Measurements from ENCODE around the gene NT5C.
"Not testable (repeated sequence)": the region's sequence is repeated elsewhere in the genome, so short reads cannot be mapped to it uniquely, and the experiment has no call there.

Gene NT5C

GRCh38 chr17:75142236-75142971, 10.9 kb upstream of the NT5C start:
- FAIRE-seq: no peak

- FAIRE-seq: no peak
Measured at GRCh38 chr17:75138519-75138918, 7.0 kb upstream of the NT5C start.

DNA sequence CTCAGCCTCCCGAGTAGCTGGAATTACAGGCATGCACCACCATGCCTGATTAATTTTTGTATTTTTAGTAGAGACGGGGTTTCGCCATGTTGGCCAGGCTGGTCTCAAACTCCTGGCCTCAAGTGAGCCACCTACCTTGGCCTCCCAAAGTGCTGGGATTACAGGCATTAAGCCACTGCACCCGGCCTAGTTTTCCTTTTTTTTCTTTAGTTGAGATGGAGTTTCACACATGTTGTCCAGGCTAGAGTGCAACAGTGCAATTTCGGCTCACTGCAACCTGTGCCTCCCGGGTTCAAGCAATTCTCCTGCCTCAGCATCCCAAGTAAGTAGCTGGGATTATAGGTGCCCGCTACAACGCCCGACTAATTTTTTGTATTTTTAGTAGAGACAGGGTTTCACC, 6.2 kb upstream of the NT5C start:
- not testable (repeated sequence) for FAIRE-seq

DNA sequence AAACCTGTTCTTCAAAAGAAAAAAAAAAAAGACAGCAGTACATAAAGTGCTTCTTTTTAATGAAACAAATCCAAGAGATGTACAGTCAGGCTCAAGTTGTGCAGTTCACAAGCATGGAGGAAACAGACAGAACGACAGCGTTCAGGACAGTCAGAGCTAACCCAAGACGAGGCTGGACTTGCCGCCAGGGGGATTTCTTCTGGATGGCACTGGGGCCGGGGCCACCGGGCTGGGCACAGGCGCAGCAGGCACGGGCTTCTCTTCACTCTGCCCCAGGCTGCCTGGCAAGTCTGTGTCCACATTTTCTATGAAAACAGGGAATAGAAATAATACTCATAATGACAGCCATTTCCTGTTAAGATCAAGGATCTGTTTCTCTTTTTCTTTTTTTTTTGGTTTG, 4.4 kb upstream of the NT5C start:
- no peak for FAIRE-seq

GRCh38 chr17:75135452-75135851, 3.9 kb upstream of the NT5C start:
- FAIRE-seq: no peak

DNA sequence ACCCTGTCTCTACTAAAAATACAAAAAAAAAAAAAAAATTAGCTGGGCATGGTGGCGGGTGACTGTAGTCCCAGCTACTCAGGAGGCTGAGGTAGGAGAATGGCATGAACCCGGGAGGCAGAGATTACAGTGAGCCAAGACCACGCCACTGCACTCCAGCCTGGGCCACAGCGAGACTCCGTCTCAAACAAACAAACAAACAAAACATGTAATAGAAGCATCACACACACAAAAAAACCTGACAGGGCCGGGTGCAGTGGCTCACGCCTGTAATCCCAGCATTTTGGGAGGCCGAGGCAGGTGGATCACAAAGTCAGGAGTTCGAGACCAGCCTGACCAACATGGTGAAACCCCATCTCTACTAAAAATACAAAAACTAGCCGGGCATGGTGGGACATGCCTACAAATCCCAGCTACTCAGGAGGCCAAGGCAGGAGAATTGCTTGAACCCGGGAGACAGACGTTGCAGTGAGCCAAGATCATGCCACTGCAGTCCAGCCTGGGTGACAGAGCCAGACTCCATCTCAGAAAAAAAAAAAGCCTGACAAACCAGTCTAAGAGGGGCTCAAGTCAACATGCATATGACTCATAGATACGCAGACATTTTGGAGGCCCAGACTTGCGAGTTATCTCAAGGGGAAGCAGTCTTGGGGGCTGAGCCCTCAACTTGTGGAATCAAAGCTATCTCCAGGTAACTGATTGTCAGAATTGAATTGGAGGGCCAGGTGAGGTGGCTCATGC, 2.2 kb upstream of the NT5C start:
- not testable (repeated sequence) for FAIRE-seq

GRCh38 chr17:75133001-75133400, 1.5 kb upstream of the NT5C start:
- no peak for FAIRE-seq

DNA sequence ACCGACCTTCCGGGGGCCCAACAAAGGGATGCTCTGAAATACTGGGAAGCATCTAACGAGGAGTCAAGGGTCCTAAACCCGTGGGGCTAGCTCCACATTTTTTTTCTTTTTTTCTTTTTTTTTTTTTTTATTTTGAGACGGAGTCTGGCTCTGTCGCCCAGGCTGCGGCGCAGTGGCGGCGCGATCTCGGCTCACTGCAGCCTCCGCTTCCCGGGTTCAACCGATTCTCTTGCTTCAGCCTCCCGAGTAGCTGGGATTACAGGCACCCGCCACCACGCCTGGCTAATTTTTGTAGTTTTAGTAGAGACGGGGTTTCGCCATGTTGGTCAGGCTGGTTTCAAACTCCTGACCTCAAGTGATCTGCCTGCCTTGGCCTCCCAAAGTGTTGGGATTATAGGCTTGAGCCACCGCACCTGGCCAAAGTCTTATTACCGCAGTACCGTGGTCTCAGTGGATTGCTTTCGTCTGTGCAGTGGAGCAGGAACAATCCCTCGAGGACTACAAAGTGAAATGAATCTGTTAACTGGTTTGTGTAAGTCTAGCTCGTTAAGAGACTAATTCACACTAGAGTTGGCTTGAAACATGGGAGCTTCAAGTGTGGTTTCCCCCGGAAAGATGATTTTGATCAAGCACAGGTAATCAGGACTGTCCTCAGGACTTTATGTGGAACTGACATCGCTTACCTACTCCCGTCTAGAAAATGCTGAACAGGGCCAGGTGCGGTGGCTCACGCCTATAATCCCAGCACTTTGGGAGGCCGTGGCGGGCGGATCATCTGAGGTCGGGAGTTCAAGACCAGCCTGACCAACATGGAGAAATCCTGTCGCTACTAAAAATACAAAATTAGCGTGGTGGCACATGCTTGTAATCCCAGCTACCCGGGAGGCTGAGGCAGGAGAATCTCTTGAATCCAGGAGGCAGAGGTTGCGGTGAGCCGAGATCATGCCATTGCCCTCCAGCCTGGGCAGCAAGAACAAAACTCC, 767 bp upstream of the NT5C start:
- FAIRE-seq: not testable (repeated sequence)

- FAIRE-seq: no peak
Measured at GRCh38 chr17:75130632-75131277, 787 bp downstream of the NT5C start.

DNA sequence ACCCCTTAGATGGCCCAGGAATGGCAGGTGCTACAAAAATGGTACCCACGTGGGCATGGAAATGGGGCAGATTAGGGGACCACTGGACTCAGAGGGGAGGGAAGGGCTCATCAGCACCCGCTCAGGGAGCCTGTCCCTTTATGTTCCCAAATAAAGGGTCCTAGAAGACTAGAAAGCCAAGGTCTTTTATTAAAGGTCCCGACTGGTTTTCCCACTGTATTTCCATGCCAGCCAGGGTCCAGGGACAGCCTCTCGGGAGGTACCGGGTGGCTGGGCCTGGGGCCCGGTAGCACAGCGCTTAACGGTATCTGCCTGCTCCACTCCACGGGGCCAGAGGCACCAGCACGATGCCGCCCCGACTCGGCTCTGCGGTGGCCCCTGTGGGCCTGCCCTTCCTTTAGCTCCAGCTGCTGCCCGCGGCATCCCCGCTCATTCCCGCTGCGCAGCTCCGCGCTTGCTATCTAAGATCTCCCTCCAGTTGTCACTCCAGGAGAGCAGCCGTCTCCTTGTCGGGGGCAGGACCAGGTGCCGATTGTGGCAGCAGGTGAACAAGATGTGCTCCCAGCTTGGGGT, 1.4 kb downstream of the NT5C start:
- no peak for FAIRE-seq

GRCh38 chr17:75129576-75129975, 2.0 kb downstream of the NT5C start:
- no peak for FAIRE-seq

- FAIRE-seq: no peak
Measured at GRCh38 chr17:75128694-75129505, 2.6 kb downstream of the NT5C start.

- not testable (repeated sequence) for FAIRE-seq
Measured at GRCh38 chr17:75127936-75128335, 3.6 kb downstream of the NT5C start.

- FAIRE-seq: no peak
Measured at GRCh38 chr17:75126954-75127353, 4.6 kb downstream of the NT5C start.

GRCh38 chr17:75125984-75126383, 5.6 kb downstream of the NT5C start:
- FAIRE-seq: no peak

DNA sequence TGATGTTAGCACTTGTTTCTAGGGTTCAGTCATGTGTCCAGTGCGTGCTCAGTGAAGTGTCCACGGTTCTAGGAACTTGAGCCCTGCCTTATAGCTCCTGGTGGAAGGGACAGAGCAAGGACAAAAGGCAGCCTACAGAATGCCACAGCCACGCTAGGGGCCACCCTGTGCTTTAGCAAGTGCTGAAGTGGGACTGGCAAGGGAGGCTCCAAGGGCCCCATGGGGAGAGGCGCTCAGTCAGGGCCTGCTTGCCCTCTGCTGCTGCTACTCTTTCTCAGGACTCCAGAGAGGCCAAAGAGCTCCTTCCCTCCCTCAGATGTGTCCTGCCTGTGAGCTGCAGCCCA, 6.8 kb downstream of the NT5C start:
- FAIRE-seq: no peak

- no peak for FAIRE-seq
Measured at GRCh38 chr17:75124041-75124818, 7.3 kb downstream of the NT5C start.

DNA sequence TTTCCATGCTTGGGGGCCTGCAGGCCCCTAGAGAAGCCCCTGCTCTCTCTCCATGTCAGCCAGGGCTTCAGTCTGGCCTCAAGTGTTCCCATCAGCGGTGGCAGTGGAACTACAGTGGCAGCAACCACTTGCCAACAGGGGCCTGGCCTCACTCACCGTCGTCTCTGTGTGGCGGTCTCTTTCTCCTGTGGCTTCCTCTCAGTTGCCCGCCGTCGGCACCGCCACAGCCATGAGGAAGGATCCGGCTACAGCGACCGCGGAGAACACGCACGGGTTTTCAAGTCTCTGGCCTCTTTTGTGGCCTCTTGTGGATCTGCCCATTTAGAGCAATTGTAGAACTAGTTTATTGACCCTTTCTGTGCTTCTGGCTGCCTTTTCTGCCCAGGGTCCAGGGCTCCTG, 13.2 kb downstream of the NT5C start:
- no peak for FAIRE-seq

DNA sequence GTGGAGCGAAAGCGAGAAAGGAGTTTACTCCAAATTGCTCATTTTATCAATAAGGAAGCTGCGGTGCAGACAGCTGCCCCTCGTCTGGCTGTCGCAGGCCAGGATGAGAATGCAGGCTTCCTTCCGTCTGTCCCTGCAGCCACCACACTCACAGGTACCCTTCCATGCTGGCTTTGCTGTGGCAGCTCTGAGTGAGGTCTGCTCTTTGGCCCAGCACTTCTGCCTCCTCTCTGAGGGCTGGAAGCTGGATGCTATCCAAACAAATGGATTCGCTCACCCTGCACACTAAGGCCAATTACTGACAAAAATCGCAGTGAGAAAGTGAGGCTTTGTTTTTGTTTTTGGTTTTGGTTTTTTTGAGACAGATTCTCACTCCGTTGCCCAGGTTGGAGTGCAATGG, 14.8 kb downstream of the NT5C start:
- no peak for FAIRE-seq

DNA sequence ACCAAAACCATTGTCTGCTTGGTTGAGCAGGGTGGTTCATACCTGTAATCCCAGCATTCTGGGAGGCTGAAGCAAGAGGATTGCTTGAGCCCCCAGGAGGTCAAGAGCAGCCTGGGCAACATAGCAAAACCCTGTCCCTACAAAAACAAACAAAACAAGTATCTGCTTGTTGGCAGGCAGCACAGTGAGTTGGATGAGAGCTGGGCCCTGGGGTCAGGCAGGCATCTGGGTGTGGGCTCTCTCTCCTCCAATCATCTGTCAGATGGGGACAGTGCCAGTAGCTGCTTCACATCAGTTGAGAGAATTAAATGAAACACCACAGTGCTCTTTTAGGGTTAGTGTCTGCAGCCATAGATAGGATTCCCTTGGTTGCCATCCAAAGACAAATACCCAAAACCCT, 16.0 kb downstream of the NT5C start:
- no peak for FAIRE-seq
